Neuronal stem cell (in vitro differentiated cells): ENCODE results near the gene CHD5.

Source experiments
- DNase-seq: peaks from one replicate; pipeline ENCODE4 v3.0.0-alpha.2; 2013; ENCODE audit warnings: low spot score
- H2AFZ ChIP-seq: one replicate; pipeline ENCODE4 v1.6.1; 2013; ENCODE audit warnings: mild to moderate bottlenecking, low read length, inconsistent platforms
- H2AK5ac ChIP-seq: 2 replicates; pipeline ENCODE4 v1.6.1; 2013; ENCODE audit warnings: low read depth, mild to moderate bottlenecking, inconsistent platforms, low read length, moderate library complexity, mixed read lengths
- H2BK120ac ChIP-seq: 2 replicates; pipeline ENCODE4 v1.6.1; 2013; ENCODE audit warnings: low read depth, mild to moderate bottlenecking, inconsistent platforms, low read length, moderate library complexity, mixed read lengths
- H2BK12ac ChIP-seq: one replicate; pipeline ENCODE4 v1.6.1; 2013; ENCODE audit warnings: low read length, inconsistent platforms
- H2BK15ac ChIP-seq: 2 replicates; pipeline ENCODE4 v1.6.1; 2013; ENCODE audit warnings: mild to moderate bottlenecking, low read length, inconsistent platforms, mixed read lengths
- H2BK5ac ChIP-seq: one replicate; pipeline ENCODE4 v1.6.1; 2013; ENCODE audit warnings: inconsistent platforms, mild to moderate bottlenecking, low read length, moderate library complexity
- H3K14ac ChIP-seq: one replicate; pipeline ENCODE4 v1.6.1; 2013; ENCODE audit warnings: low read length, inconsistent platforms
- H3K18ac ChIP-seq: 2 replicates; pipeline ENCODE4 v1.6.1; 2013; ENCODE audit warnings: low read length, inconsistent platforms
- H3K23ac ChIP-seq: 2 replicates; pipeline ENCODE4 v1.6.1; 2013; ENCODE audit warnings: low read depth, mild to moderate bottlenecking, mixed read lengths, low read length, inconsistent platforms; ENCODE audit not compliant: poor library complexity
- H3K27ac ChIP-seq: replicated peaks from 3 replicates; pipeline ENCODE4 v1.5.1; 2013; ENCODE audit warnings: low read length, inconsistent platforms
- H3K27me3 ChIP-seq, 3 experiments: 2 replicates each; pipeline ENCODE4 v1.6.1; 2013; ENCODE audit warnings: low read length in 3 of 3, mild to moderate bottlenecking in 2 of 3, inconsistent platforms in 1 of 3, low read depth in 1 of 3, mixed read lengths in 1 of 3, moderate library complexity in 1 of 3; ENCODE audit not compliant: control insufficient read depth in 3 of 3, insufficient read depth in 3 of 3
- H3K36me3 ChIP-seq, 2 donors: replicated peaks in 1 of 2; 2 replicates each; pipeline ENCODE4 v1.6.1; 2013; ENCODE audit warnings: low read length in 2 of 2; ENCODE audit not compliant: control insufficient read depth in 2 of 2, insufficient read depth in 2 of 2
- H3K4ac ChIP-seq: 2 replicates; pipeline ENCODE4 v1.6.1; 2013; ENCODE audit warnings: inconsistent platforms, mild to moderate bottlenecking, low read length, moderate library complexity
- H3K4me1 ChIP-seq, 2 donors: 1 replicate in 1 of 2; 2 replicates in 1 of 2; pipeline ENCODE4 v1.6.1; 2013; ENCODE audit warnings: low read length in 2 of 2, low read depth in 1 of 2; ENCODE audit not compliant: control insufficient read depth in 2 of 2, insufficient read depth in 1 of 2
- H3K4me2 ChIP-seq: one replicate; pipeline ENCODE4 v1.6.1; 2013; ENCODE audit warnings: mild to moderate bottlenecking, low read length, inconsistent platforms; ENCODE audit not compliant: insufficient read depth, poor library complexity, severe bottlenecking
- H3K4me3 ChIP-seq, 2 donors: 2 replicates each; pipeline ENCODE4 v1.5.1; 2013; ENCODE audit warnings: low read length in 2 of 2, mild to moderate bottlenecking in 2 of 2, inconsistent platforms in 1 of 2, moderate library complexity in 1 of 2
- H3K79me1 ChIP-seq: one replicate; pipeline ENCODE4 v1.6.1; 2013; ENCODE audit warnings: low read depth, mild to moderate bottlenecking, inconsistent platforms, low read length, moderate library complexity
- H3K9ac ChIP-seq: one replicate; pipeline ENCODE4 v1.6.1; 2013; ENCODE audit warnings: mild to moderate bottlenecking, low read depth, low read length, inconsistent platforms; ENCODE audit not compliant: poor library complexity
- H3K9me3 ChIP-seq, 2 donors: replicated peaks in 1 of 2; 2 replicates each; pipeline versions ENCODE3 to v1.6.1; 2013; ENCODE audit warnings: low read length in 2 of 2, mild to moderate bottlenecking in 2 of 2, inconsistent platforms in 1 of 2, low read depth in 1 of 2, mixed read lengths in 1 of 2, moderate library complexity in 1 of 2; ENCODE audit not compliant: control insufficient read depth in 2 of 2, insufficient read depth in 1 of 2
- H4K8ac ChIP-seq: one replicate; pipeline ENCODE4 v1.6.1; 2013; ENCODE audit warnings: low read depth, mild to moderate bottlenecking, inconsistent platforms, low read length, moderate library complexity
- H4K91ac ChIP-seq: one replicate; pipeline ENCODE4 v1.6.1; 2013; ENCODE audit warnings: low read length, low read depth, mild to moderate bottlenecking, inconsistent platforms; ENCODE audit not compliant: poor library complexity
- WGBS, 2 donors: extraction: QIAGEN DNeasy Blood & Tissue Kit; methylation state at CpG; one replicate each; pipeline ENCODE4 v1.1.7; 2013; ENCODE audit warnings: missing lambda C conversion rate in 2 of 2, mixed read lengths in 1 of 2; ENCODE audit not compliant: insufficient read length in 2 of 2, insufficient replicate concordance in 1 of 2; ENCODE audit errors: extremely low coverage in 2 of 2; 5-methylcytosine and 5-hydroxymethylcytosine counted together

The CHD5 gene

DNA sequence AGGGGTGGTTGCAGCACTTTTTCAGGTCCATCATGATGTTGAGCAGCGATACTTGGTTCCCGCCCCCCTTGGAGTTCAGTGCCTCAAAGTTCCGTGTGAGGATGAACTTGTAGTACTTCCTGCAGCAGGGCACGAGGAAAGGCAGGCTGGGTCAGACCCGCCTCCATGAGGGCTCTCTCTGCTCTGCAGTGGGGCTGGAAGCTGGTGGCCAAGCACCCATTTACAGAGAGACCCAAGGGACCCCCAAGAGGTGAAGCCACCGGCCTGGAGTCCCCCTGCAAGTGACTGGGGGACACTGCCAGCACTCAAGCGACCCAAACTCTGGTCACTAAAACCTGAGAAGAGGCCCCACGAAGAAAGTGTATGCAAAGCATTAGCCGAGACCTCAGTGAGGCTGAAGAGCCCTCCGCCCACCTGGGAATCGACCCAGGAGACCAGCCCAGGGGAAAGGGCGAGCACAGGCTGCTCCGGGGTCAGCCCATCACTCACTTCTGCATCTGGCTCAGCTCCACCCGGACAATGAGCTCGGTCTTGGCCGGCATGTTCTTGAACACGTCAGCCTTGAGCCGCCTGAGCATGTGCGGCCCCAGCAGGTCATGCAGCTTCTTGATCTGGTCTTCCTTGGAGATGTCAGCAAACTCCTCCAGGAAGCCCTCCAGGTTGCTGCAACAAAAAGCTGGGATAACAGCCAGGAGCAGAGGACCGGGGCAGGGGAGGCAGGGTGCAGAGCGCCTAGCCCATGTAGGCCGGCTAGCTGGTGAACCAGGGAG lies 45.2 kb downstream of the CHD5 start:
- Histone ChIP-seq H4K91ac (no peak overlapping the region), H3K4me1 (no peaks in the 10 kb centered on the region), H3K4me3 (no peak overlapping the region), H2BK15ac (no peak overlapping the region), H3K36me3 (no peaks in the 10 kb centered on the region), H3K4ac (no peak overlapping the region), H3K9me3 (no peaks in the 10 kb centered on the region), H2BK5ac (no peak overlapping the region), H2AK5ac (no peak overlapping the region), H4K8ac (no peak overlapping the region), H2BK120ac (no peak overlapping the region), H3K18ac (no peak overlapping the region), H3K14ac (no peak overlapping the region), H2AFZ (no peak overlapping the region), H3K27ac (no peak overlapping the region), H3K9ac (no peak overlapping the region), H3K4me2 (no peak overlapping the region), H3K23ac (no peak overlapping the region), H2BK12ac (no peak overlapping the region), H3K27me3 (peaks cover 0 to 27% (median 0%) of the 10 kb centered on the region in 3 experiments), H3K79me1 (no peaks in the 10 kb centered on the region)
- no CpG with 5 or more reads among the region's 22 CpGs for WGBS, 2 donors
- no peak for DNase-seq

DNA sequence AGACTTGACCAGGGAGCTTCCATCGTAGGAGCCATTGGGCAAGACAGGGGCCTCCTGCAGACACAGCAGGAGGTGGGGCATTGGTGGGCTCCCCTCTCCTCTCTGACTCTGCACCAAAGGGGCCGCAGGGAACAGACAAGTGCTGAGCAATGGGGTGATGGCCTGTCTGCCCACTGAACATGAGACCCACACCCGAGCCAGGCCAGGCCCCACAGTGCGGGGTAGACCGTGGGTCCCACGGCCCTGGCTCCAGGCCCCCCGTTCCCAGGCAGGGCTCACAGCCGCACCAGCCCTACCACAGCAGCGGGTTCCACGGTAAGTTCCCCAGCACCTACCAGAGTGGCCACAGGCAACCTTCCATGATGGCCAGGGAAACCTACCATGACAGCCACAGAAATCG lies 45.9 kb downstream of the CHD5 start:
- H2BK15ac ChIP-seq: no peak overlapping the region

DNA sequence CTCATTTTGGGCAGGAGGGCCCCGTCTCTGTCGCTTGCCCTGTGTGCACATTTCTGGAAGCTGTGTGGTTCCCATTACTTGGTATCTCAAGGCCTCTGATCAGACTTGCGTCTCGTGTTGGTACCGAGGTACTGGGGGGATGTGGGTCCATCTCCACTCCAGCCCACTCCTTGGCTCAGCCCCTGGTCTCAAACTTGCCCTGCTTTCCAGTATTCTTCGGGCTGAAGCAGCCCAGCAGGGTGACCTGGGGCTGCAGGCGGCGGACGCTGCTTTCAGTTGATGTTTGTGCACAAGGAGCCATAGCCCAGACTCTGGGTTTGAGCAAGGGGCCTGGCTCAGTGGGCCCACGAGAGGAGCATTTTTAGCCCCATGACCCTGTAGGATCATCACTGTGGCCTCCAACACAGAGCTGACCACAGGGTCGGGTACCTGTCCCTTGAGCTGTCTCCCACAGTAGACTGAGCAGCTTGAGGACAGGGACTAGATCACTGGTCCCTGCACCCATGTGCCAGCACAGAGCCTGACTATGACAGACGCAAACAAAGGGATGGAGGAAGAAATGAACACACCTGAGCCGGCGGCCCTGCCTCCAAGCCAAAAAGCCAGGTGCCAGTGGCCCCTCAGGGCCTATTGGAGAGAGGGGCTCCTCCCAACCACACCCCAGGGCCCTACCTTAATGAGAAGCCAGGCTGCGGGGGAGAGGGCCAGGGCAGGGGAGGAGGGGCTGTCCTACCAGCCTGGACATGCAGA lies 46.8 kb downstream of the CHD5 start:
- no peak overlapping the region for H2BK120ac ChIP-seq
- no CpG with 5 or more reads among the region's 15 CpGs for WGBS, 2 donors

More for the DNA sequence above, 45.9 kb downstream of the CHD5 start:
- Histone ChIP-seq H3K18ac (peak overlapping the region; percentile 68), H3K79me1 (no peaks in the 10 kb centered on the region), H3K4me1 (no peaks in the 10 kb centered on the region), H3K27ac (no peak overlapping the region), H3K36me3 (no peaks in the 10 kb centered on the region), H2BK5ac (no peak overlapping the region), H3K14ac (peak overlapping the region; percentile 39), H3K9ac (no peak overlapping the region), H3K27me3 (peaks cover 0 to 27% (median 0%) of the 10 kb centered on the region in 3 experiments), H4K8ac (no peak overlapping the region), H3K4ac (no peak overlapping the region), H2AK5ac (peak overlapping the region; percentile 31), H3K4me3 (no peak overlapping the region), H3K4me2 (no peak overlapping the region), H2BK120ac (no peak overlapping the region), H4K91ac (no peak overlapping the region), H2AFZ (no peak overlapping the region), H3K9me3 (no peaks in the 10 kb centered on the region), H2BK12ac (no peak overlapping the region), H3K23ac (no peak overlapping the region)
- WGBS, 2 donors: no CpG with 5 or more reads among the region's 11 CpGs
- no peak for DNase-seq

DNA sequence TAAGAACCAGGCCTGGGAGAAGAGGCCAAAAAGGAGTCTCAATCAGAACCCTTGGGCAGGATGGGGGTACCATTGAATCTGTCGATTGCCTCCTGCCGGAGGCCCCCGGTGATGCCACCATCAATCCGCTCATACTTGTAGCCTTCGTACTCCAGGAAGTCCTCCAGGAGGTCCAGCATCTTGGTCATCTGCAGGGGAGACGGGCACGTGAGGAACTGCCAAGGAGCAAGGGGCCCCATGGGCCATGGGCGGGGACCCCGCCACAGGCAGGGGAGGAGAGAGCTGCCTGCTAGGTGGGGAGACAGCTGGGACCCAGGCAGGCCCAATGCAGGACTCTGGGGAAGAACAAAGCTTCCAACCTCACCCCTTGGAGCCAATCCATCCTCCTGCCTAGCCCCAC lies 48.6 kb downstream of the CHD5 start:
- H2AFZ ChIP-seq: no peak overlapping the region
- H2AK5ac ChIP-seq: no peak overlapping the region
- H2BK120ac ChIP-seq: no peak overlapping the region
- no peak overlapping the region for H3K14ac ChIP-seq
- H4K8ac ChIP-seq: no peak overlapping the region
- H4K91ac ChIP-seq: no peak overlapping the region
- WGBS, 2 donors: no CpG with 5 or more reads among the region's 9 CpGs
- no peak overlapping the region for H3K27ac ChIP-seq
- H3K4me1 ChIP-seq: peaks cover 0 to 6% of the 10 kb centered on the region in 2 donors
- H3K18ac ChIP-seq: no peak overlapping the region
- no peak overlapping the region for H2BK15ac ChIP-seq
- peaks cover 0 to 3% of the 10 kb centered on the region in 2 donors for H3K9me3 ChIP-seq
- H3K79me1 ChIP-seq: no peaks in the 10 kb centered on the region
- H3K23ac ChIP-seq: no peak overlapping the region
- H3K27me3 ChIP-seq: peaks cover 0 to 13% (median 1%) of the 10 kb centered on the region in 3 experiments
- no peak overlapping the region for H2BK12ac ChIP-seq
- H3K4ac ChIP-seq: no peak overlapping the region
- no peak for DNase-seq
- no peak overlapping the region for H3K4me2 ChIP-seq
- H2BK5ac ChIP-seq: no peak overlapping the region
- no peak overlapping the region for H3K4me3 ChIP-seq
- no peaks in the 10 kb centered on the region for H3K36me3 ChIP-seq
- no peak overlapping the region for H3K9ac ChIP-seq

More for the DNA sequence above, 46.8 kb downstream of the CHD5 start:
- Histone ChIP-seq H3K4me2 (no peak overlapping the region), H2BK12ac (no peak overlapping the region), H2AFZ (no peak overlapping the region), H3K18ac (peak overlapping the region; percentile 27), H2BK15ac (peak overlapping the region; percentile 46), H3K36me3 (no peaks in the 10 kb centered on the region), H4K91ac (no peak overlapping the region), H3K9me3 (peaks cover 0 to under 1% of the 10 kb centered on the region in 2 donors), H3K4me1 (no peaks in the 10 kb centered on the region), H3K79me1 (no peaks in the 10 kb centered on the region), H4K8ac (no peak overlapping the region), H3K4me3 (no peak overlapping the region), H2AK5ac (peak overlapping the region; percentile 77), H3K14ac (peak overlapping the region; percentile 39), H3K4ac (no peak overlapping the region), H3K9ac (peak overlapping the region; percentile 15), H3K27ac (no peak overlapping the region), H3K27me3 (peaks cover 0 to 21% (median 1%) of the 10 kb centered on the region in 3 experiments), H3K23ac (peak overlapping the region; percentile 65), H2BK5ac (no peak overlapping the region)
- no peak for DNase-seq
